Psoas muscle (tissue), 8 donors: Measurements from ENCODE around the gene STAB2. TPM values are rescaled to one million over a fixed set of nuclear protein-coding genes. Genes with fewer than 3 reads are reported as not detected.

Source experiments
- ATAC-seq, 4 donors: fragments of 200-7000 bp; cut with Tn5 transposase; one replicate each; pipeline ENCODE4 v1.9.1; 2020; ENCODE audit warnings: moderate library complexity in 3 of 4, mild to moderate bottlenecking in 2 of 4
- DNase-seq, 2 donors: peaks; one replicate each; pipeline ENCODE4 v3.0.0-alpha.2; 2020
- H3K27ac ChIP-seq: fragments of 200-600 bp; one replicate; pipeline ENCODE4 v1.8.0; 2022
- H3K27me3 ChIP-seq, 3 donors: fragments of 200-600 bp in 1 of 3; one replicate each; pipeline versions ENCODE4 v1.6.1 to v1.8.0; 2013 to 2022; ENCODE audit warnings: low read length in 2 of 3, mild to moderate bottlenecking in 2 of 3, moderate library complexity in 1 of 3; ENCODE audit not compliant: insufficient read depth in 3 of 3
- H3K36me3 ChIP-seq, 2 donors: fragments of 200-600 bp in 1 of 2; one replicate each; pipeline versions ENCODE4 v1.6.1 to v1.8.0; 2013 to 2022; ENCODE audit warnings: low read depth in 1 of 2, mild to moderate bottlenecking in 1 of 2, moderate library complexity in 1 of 2; ENCODE audit not compliant: insufficient read depth in 1 of 2
- H3K4me1 ChIP-seq: fragments of 200-600 bp; one replicate; pipeline ENCODE4 v1.8.0; 2022
- H3K4me3 ChIP-seq: fragments of 200-600 bp; one replicate; pipeline ENCODE4 v1.8.0; 2022; ENCODE audit warnings: mild to moderate bottlenecking
- H3K9me3 ChIP-seq: fragments of 200-600 bp; one replicate; pipeline ENCODE4 v1.8.0; 2022
- WGBS, 3 donors: extraction: QIAGEN DNeasy Blood & Tissue Kit; methylation state at CpG; one replicate each; pipeline versions ENCODE4 v1.1.6 to v1.1.7; 2013; 5-methylcytosine and 5-hydroxymethylcytosine counted together
- intact Hi-C, 2 donors: fragments of 100-400 bp; cut with DNase I; formaldehyde crosslinking; loops; one replicate each; pipeline versions ENCODE4 v1.11.0 to v1.14.2; 2022
- long read RNA-seq, 2 donors: library from polyadenylated mRNA; unstranded; transcript quantifications; one replicate each; pipeline ENCODE4 v2.0.0, GENCODE V29; 2021
- polyA plus RNA-seq, 3 donors: library from polyadenylated mRNA; stranded (reverse); fragments of 200-250 nt; gene quantifications; one replicate each; pipeline ENCODE4 v1.2.3, GENCODE V29; 2013
- total RNA-seq, 4 donors: library from RNA; stranded (reverse); fragmentation: NEBNext Ultra II Directional in 2 of 4; extraction: Animal tissue kit (Norgen Biotek cat#: 25700) in 2 of 4; gene quantifications; one replicate each; pipeline versions ENCODE4 v1.2.1 to v1.2.4, GENCODE V29; 2021 to 2023
- TF ChIP-seq, protein P1 (sequence below): fragments of 200-600 bp; IDR thresholded peaks from one replicate; pipeline ENCODE4 v1.8.0; 2022; ENCODE audit warnings: antibody characterized with exemption
- donor health status: healthy with polysubstance abuse.
- donor health status: DM: no; HTN: no; CAD: no; lungs with moderate emphysema.
- donor health status: Bipolar disorder and iron deficiency.
- donor health status: healthy.
- donor health status: DM: yes; HTN: yes; CAD: no.
- donor health status: DM: no; HTN: no; CAD: no.
- donor health status: DM: no; HTN: no; CAD: no.
- donor health status: DM: yes; HTN: yes; CAD: no.

The STAB2 gene, protein sequence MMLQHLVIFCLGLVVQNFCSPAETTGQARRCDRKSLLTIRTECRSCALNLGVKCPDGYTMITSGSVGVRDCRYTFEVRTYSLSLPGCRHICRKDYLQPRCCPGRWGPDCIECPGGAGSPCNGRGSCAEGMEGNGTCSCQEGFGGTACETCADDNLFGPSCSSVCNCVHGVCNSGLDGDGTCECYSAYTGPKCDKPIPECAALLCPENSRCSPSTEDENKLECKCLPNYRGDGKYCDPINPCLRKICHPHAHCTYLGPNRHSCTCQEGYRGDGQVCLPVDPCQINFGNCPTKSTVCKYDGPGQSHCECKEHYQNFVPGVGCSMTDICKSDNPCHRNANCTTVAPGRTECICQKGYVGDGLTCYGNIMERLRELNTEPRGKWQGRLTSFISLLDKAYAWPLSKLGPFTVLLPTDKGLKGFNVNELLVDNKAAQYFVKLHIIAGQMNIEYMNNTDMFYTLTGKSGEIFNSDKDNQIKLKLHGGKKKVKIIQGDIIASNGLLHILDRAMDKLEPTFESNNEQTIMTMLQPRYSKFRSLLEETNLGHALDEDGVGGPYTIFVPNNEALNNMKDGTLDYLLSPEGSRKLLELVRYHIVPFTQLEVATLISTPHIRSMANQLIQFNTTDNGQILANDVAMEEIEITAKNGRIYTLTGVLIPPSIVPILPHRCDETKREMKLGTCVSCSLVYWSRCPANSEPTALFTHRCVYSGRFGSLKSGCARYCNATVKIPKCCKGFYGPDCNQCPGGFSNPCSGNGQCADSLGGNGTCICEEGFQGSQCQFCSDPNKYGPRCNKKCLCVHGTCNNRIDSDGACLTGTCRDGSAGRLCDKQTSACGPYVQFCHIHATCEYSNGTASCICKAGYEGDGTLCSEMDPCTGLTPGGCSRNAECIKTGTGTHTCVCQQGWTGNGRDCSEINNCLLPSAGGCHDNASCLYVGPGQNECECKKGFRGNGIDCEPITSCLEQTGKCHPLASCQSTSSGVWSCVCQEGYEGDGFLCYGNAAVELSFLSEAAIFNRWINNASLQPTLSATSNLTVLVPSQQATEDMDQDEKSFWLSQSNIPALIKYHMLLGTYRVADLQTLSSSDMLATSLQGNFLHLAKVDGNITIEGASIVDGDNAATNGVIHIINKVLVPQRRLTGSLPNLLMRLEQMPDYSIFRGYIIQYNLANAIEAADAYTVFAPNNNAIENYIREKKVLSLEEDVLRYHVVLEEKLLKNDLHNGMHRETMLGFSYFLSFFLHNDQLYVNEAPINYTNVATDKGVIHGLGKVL (N-terminal part only)
- under 1 TPM in 3 of 4 donors, not detected in 1; 0.04 to 0.32 (median 0.21) TPM for total RNA-seq
- under 1 TPM in 2 of 3 donors, not detected in 1; under 0.01 to 0.06 TPM for polyA plus RNA-seq
- long read RNA-seq, donor 1: 0 reads
- long read RNA-seq, donor 2: 0 reads

GRCh38 chr12:103586791-103587370, at the start of gene STAB2:
TSS of gene STAB2 (plus strand) at chr12:103587273. CDS start at chr12:103587477, 204 bp downstream.
- Histone ChIP-seq H3K27ac (no peak within 1 kb of the TSS), H3K27me3 (peaks cover 0 to 1% (median 0%) of the 10 kb centered on the region in 3 donors), H3K4me3 (no peak within 1 kb of the TSS), H3K9me3 (no peaks in the 10 kb centered on the region), H3K4me1 (no peaks in the 10 kb centered on the region), H3K36me3 (no peaks in the 10 kb centered on the region)
- intact Hi-C loops: no loop called here
- TF ChIP-seq, protein P1, sequence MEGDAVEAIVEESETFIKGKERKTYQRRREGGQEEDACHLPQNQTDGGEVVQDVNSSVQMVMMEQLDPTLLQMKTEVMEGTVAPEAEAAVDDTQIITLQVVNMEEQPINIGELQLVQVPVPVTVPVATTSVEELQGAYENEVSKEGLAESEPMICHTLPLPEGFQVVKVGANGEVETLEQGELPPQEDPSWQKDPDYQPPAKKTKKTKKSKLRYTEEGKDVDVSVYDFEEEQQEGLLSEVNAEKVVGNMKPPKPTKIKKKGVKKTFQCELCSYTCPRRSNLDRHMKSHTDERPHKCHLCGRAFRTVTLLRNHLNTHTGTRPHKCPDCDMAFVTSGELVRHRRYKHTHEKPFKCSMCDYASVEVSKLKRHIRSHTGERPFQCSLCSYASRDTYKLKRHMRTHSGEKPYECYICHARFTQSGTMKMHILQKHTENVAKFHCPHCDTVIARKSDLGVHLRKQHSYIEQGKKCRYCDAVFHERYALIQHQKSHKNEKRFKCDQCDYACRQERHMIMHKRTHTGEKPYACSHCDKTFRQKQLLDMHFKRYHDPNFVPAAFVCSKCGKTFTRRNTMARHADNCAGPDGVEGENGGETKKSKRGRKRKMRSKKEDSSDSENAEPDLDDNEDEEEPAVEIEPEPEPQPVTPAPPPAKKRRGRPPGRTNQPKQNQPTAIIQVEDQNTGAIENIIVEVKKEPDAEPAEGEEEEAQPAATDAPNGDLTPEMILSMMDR: no peak
- no peak for DNase-seq
- 43 to 54% (median 46%) methylated on average over 9 of the region's 9 CpGs for WGBS, 3 donors
- ATAC-seq: no peak

- no peaks in the 10 kb centered on the region for H3K9me3 ChIP-seq
- H3K27me3 ChIP-seq: peaks cover 0 to 6% (median 0%) of the 10 kb centered on the region in 3 donors
- ATAC-seq (no peak), DNase-seq (no peak)
- WGBS, 3 donors: 29 to 48% (median 41%) methylated on average over 1 of the region's 1 CpG
- no peaks in the 10 kb centered on the region for H3K36me3 ChIP-seq
- H3K4me3 ChIP-seq: no peak overlapping the region
- TF ChIP-seq, protein P1: no peak
- no peaks in the 10 kb centered on the region for H3K4me1 ChIP-seq
- H3K27ac ChIP-seq: no peak overlapping the region
- intact Hi-C loops: no loop called here
Observed at GRCh38 chr12:103538397-103538796, 48.7 kb upstream of the STAB2 start.

- Histone ChIP-seq H3K4me1 (no peaks in the 10 kb centered on the region), H3K9me3 (no peaks in the 10 kb centered on the region), H3K27me3 (no peaks in the 10 kb centered on the region), H3K4me3 (no peak overlapping the region), H3K36me3 (no peaks in the 10 kb centered on the region), H3K27ac (no peak overlapping the region)
- intact Hi-C loops: loop anchor here in 1 of 2 donors (10.0 kb wide), 1 partner anchor 656 kb away; no protein-coding TSS in a partner anchor
- 60 to 85% (median 78%) methylated on average over 3 of the region's 3 CpGs for WGBS, 3 donors
- ATAC-seq (no peak), DNase-seq (no peak)
- TF ChIP-seq, protein P1: no peak
Observed at GRCh38 chr12:103540319-103540718, 46.8 kb upstream of the STAB2 start.

DNA sequence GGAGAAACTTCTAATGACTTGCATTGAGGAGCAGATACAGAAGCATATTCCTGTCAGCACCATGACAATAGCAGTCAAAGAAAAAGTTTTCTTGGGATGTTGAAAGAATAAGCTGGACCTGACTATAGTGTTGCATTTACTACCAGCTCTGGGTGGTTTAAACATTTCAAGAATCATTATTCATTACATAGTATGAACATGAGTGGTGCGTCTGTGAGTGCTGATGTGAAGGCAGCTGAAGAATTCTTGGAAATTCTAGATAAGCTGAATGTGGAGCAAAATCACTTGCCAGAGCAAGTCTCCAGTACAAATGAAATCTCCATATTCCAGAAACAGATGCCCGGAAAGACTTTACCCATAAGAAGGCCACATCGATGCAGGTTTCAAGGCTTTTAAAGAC, 45.0 kb upstream of the STAB2 start:
- Histone ChIP-seq H3K4me1 (no peaks in the 10 kb centered on the region), H3K27me3 (no peaks in the 10 kb centered on the region), H3K36me3 (no peaks in the 10 kb centered on the region), H3K9me3 (no peaks in the 10 kb centered on the region), H3K27ac (no peak overlapping the region), H3K4me3 (no peak overlapping the region)
- WGBS, 3 donors: 91% methylated on average over 3 of the region's 3 CpGs
- DNase-seq (no peak), ATAC-seq (no peak)
- TF ChIP-seq, protein P1: no peak
- intact Hi-C loops: loop anchor here in 1 of 2 donors (10.0 kb wide), 1 partner anchor 657 kb away; no protein-coding TSS in a partner anchor
